T-helper 9 cell (primary cell): ENCODE data around the gene ACRBP.

Experiments
- DNase-seq: peaks from one replicate; pipeline ENCODE4 v3.0.0-alpha.2; 2020
- total RNA-seq, 2 donors: gene quantifications; one replicate each; lab custom pipeline; 2026; lab: John Stamatoyannopoulos, UW

ACRBP gene
- 0.48 to 1.7 reads per million in 2 donors for total RNA-seq

- no peak for DNase-seq
Observed at GRCh38 chr12:6647083-6647604, at the start of gene ACRBP. Gene ACRBP (minus strand): TSS chr12:6647432. CDS start chr12:6647366, 66 bp downstream.

DNA sequence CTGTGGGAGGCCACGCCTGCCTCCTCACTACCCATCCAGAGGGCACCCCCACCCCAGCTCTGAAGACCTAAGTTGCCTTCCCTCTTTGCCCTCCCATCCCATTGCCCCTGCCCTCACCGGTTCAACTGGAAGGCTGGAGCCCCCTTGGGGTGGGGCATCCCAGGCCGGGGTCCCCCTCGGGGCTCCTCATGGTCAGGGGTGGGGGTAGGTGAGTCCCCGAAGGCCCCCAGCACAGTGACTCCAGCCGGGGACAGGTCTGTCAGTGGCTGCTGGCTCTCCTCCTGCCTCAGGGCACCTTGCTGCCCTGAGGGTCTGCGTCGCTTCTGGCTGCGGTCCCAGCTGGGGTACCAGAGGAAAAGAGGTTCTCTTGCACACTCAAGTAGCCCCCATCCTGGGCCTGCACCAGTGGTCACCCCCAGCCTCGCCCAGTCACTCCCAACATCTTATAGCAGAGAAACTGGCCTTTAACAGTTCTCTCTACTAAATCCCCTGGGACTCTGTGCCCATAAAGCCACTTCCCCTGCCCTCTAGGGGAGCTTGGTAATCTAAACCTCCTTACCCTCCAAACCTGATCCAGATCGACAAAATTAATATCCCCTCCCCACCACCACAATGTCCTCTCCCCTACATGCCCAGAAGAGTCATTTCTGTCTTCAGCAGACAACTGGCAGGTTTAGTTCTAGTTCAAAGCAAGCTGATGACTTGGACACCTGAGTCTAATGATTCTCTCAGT lies 48.2 kb upstream of the ACRBP start:
- DNase-seq = no peak

DNA sequence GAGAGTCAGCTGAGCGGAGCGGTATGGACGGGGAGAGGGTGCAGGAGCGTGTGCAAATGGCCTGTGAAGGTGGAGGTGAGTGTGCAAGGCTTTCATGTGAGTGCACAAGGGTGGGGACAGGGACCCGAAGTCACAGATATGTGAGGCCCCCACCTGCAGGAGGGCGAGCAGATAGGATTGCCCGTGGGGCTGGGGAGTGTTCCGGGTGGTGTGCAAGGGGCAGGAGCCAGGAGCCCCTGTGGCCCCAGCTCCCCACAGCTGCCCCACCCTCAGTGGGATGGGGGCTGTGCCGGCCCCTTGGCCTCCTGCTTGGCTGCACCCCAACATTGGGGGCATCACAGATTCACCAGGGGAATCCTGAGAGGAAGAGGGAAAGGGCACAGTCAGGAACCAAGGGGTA lies 47.5 kb upstream of the ACRBP start:
- DNase-seq = no peak

DNA sequence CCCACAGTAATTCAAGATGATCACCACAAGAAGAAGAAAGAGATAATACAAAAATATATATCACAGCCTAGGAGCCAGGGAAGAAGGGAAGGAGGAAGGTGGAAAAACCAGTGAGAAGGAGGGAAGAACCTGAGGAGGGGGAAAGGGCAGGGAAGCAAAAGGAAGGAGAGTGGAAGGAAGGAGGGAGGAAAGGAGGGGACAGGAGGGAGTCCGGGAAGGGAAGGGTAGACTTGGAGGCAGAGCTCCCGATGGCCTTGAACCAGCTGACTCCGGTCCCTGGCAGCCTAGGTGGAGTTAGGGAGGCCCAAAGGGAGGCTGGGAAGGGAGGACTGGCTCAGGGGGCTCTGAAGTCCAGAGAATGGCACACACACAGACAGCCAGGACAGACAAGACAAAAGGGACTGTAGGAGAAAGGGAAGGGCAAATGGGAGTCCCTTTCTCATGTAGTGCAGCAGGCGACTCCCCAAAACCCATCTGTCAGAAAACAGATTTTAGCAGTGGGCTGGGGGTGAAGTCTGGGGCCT lies 46.7 kb upstream of the ACRBP start:
- no peak for DNase-seq

GRCh38 chr12:6692888-6693287 lies 45.7 kb upstream of the ACRBP start:
- no peak for DNase-seq

DNA sequence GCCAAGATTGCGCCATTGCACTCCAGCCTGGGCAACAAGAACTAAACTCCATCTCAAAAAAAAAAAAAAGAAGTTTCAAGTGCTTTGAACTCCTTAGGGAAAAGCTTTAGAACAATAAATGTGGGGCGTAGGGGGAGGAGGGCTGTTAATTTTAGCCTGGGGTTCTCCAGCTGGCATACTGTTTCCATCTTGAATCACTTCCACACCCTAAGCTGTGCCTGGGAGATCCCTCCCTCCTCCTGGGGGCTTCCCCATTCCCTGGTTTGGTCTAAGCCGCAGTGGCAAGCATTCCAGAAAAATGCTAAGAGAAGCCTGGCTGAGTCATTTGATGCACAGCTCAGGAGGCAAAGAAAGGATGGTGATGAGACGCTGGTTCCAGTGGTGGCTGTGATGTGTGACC lies 44.2 kb upstream of the ACRBP start:
- no peak for DNase-seq

- peak; percentile 89 for DNase-seq
Observed at GRCh38 chr12:6688999-6689882, 42.0 kb upstream of the ACRBP start, which contains the start of gene ZNF384. Gene ZNF384 (minus strand): TSS chr12:6689375. CDS start chr12:6679520, 9,855 bp downstream.

GRCh38 chr12:6688543-6688998 lies 41.3 kb upstream of the ACRBP start:
- peak; percentile 26 for DNase-seq

DNA sequence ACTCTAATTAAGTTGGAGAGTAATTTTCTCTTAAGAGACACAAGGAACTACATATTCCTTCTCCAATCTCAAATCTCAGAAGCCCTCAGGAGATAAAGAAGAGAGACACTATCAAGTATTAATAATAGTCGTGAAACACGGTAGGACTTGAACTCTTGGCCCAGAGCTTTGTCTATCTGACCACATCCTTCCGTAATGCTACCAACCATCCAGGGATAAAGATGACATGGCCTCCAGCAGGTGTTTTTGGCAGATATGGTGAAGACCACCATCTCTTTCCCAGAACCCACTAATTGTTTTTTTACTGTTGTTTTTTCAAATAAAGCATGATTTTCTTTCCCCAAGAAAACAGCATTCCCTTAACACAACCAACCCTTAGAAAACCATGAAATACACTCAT lies 38.6 kb upstream of the ACRBP start:
- no peak for DNase-seq

DNA sequence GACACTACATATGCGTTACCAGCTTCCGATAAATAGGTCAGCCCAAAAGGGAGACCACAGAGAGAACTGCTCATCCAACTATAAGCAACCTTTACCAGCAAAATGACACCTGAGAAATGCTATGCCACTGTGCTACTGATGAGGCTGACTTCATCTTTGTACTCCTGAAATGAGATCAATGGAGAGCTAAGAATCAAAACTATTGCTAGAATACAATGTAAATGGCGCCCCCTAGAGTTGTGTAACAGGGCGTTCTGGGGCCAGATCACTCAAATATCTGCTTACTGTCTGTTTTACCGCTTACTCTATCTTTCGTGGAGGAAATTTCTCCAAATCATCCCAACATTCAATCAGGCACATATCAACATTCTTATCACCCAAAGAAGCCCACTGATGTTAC lies 37.4 kb upstream of the ACRBP start:
- peak; percentile 15 for DNase-seq

GRCh38 chr12:6676962-6677361 lies 29.7 kb upstream of the ACRBP start:
- no peak for DNase-seq

DNA sequence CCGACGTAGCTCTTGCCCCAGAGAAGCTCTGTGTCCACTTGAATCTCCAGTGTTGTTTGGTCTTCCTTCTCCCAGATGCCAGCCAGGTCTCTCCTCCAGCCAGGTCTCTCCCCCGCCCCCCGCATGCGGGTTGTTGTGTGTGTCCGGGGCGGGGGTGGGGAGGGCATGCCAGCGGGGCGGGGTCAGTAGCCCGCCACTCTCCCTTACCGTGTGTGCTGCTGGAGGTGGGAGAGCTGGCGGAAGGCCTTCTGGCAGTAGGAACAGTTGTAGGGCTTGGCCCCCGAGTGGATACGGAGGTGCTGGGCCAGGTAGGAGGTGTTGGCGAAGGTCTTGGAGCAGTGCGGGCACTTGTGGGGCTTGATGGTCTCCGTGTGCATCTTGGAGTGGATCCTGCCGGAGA lies 24.9 kb upstream of the ACRBP start:
- DNase-seq = no peak

- no peak for DNase-seq
Observed at GRCh38 chr12:6667559-6668210, 20.5 kb upstream of the ACRBP start.

DNA sequence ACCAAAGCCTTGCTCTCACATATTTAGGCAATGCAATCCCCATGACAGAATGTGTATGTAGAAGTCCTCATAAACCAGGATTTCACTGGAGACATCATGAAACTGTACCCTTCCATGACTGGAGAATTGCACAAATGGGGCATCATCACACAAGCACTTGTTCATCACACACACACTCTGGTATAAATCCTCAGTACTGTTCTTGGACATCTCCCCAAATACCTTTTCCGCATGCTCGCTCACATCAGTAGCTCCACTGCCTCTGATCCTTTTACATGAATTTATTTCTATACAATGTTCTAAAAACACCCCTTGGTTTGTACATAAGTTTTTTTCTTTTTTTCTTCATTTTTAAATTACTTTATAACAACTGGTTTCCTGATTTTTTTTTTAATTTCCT lies 19.0 kb upstream of the ACRBP start:
- no peak for DNase-seq

GRCh38 chr12:6664902-6665301 lies 17.7 kb upstream of the ACRBP start:
- no peak for DNase-seq

DNA sequence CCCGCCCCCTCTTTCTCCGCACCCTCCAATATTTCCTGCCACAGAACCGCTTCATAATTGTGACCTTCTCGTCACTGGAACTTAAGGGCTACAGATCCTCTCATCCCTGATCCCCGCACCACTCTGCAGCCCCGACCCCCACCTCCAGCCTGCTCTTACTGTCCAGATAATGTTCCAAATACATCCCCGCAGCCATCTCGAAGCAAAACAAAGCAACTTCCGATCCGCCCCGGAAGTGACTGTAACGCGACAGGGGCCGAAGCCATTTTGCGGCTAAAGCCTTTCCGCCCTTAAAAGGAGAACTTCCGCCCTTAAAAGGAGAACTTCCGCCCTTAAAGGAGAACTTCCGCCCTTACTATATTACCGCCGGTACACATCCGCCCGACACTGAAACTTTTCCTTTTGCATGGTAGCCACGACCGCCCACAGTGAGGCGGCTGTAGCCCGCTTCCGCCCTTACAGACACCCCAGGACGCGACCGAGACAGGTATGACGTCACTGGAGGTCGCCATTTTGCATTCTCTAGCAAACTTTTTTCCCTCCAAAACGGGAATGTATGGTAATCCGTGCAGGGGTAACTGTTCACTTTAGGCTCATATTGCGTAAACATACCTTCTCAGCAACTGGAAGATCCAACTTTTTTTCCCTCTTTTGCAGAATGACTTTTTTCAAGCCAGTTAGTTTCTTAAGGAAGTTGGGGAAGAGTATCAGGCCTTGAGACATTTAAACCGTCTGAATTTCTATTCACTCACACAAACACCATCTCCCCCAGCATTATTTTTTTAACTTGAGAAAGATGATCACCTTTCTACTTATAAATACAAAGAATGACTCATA lies 15.9 kb upstream of the ACRBP start, which contains the start of gene ING4:
TSS of gene ING4 (minus strand) at position 214 of the 837 bp plus-strand sequence. CDS start at position 196, 18 bp downstream.
- peak; percentile 92 for DNase-seq

DNA sequence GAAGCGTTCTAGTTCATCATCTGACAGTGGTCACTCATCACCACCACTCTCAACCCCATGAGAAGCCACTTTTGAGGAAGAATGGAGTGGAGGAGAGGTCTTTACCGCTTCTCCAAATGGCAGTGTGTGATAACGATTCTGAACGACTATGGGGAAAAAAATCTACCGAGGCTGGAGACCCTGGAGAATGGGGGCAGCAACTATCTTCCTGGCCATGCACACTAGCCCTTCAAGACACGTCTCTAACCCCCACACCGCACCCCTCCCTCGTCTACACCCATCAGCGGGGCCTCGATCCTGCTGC lies 15.3 kb upstream of the ACRBP start:
- DNase-seq = no peak

GRCh38 chr12:6653987-6654386 lies 6.8 kb upstream of the ACRBP start:
- no peak for DNase-seq

DNA sequence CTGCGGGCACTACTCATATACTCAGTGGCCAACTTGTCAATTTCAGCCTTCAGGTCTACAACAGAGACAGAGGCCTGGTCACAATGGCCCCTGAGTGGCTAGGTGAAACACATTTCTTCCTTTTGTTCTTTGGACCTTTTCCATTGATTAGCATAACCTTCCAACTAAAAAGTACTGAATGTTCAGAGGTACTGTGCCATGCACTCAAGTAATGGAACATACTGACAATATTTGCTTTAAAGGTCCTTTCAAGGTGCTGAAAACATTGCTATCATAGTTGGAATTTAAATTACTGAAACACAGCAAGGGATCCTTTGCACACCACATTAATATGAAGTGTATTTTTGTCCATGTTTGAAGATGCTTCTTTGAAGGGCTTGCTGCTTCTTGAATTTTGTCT lies 6.1 kb upstream of the ACRBP start:
- DNase-seq = no peak

GRCh38 chr12:6652391-6652790 lies 5.2 kb upstream of the ACRBP start:
- DNase-seq = no peak

- no peak for DNase-seq
Observed at GRCh38 chr12:6650832-6651231, 3.6 kb upstream of the ACRBP start.
